HG03520 (cell line): Measurements from ENCODE around the gene ZNF385C.
"Not testable (repeated sequence)": the region's sequence is repeated elsewhere in the genome, so short reads cannot be mapped to it uniquely, and the experiment has no call there.

Experiments used
- ATAC-seq: cut with Tn5 transposase; IDR thresholded peaks from one replicate; pipeline ENCODE4 v1.9.1; 2021; ENCODE audit warnings: mild to moderate bottlenecking, moderate library complexity; ENCODE audit not compliant: unreplicated experiment

The ZNF385C gene

DNA sequence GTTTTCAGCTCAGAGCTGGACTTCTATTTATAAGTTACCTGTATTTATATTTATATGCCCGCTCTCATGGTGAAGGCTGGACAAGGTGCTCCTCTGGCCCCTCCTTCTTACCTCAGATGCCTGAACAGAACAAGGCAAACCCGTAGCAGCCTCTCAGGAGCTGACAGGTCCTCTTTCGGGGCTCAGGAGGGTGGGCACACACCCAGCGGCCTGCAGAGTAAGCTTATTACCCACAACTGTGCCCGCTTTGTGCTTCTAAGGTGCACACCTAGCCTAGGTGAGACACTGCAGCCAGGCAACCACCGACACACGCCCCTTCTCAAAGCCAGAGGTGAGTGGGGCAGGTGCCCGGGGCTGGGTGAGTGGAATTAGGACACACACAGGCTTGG lies 73.1 kb downstream of the ZNF385C start:
- no peak for ATAC-seq

DNA sequence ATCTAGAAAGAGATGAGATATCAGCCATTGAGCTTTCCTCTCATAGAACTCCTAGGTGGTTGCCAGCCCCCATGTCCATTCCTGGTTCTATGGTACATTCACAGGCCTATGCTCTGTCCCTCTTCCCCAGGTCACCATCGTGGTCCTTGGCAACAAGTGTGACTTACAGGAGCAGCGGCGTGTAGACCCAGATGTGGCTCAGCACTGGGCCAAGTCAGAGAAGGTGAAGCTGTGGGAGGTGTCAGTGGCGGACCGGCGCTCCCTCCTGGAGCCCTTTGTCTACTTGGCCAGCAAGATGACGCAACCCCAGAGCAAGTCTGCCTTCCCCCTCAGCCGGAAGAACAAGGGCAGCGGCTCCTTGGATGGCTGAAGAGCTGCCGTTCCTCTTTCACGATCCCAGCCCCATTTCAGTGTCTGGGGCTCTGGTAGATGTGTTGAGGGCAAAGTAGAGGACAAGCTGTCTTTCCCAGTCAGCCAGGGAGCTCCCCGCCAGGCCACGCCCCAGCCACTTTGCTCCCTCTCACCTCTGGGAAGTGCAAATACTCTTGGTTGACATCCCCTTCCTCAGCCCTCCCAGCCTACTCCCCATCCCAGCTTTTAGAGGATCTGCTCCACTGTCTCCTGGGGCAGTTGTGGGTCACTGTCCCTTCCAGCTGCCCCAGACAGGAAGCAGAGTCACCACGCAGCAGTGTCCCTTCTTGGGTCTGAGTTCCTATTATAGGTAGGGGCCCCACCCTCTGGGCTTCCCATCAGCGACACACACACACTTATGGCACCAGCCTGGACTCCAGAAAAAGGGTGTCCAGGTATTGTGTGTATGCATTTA lies 74.5 kb downstream of the ZNF385C start:
- ATAC-seq = no peak

DNA sequence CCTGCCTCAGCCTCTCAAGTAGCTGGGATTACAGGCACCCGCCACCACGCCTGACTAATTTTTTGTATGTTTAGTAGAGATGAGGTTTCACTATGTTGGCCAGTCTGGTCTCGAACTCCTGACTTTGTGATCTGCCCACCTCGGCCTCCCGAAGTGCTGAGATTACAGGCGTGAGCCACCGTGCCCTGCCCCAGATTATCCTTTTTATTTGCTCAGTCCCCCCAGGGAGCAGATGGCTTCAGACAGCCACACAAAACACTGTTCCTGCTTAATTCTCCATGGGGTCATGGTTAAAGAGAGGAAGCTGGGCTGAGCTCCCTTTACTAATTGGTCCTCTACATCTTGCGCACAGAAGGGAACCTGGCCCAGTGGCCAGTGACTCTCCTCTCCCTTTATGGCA lies 77.4 kb downstream of the ZNF385C start:
- ATAC-seq = not testable (repeated sequence)

DNA sequence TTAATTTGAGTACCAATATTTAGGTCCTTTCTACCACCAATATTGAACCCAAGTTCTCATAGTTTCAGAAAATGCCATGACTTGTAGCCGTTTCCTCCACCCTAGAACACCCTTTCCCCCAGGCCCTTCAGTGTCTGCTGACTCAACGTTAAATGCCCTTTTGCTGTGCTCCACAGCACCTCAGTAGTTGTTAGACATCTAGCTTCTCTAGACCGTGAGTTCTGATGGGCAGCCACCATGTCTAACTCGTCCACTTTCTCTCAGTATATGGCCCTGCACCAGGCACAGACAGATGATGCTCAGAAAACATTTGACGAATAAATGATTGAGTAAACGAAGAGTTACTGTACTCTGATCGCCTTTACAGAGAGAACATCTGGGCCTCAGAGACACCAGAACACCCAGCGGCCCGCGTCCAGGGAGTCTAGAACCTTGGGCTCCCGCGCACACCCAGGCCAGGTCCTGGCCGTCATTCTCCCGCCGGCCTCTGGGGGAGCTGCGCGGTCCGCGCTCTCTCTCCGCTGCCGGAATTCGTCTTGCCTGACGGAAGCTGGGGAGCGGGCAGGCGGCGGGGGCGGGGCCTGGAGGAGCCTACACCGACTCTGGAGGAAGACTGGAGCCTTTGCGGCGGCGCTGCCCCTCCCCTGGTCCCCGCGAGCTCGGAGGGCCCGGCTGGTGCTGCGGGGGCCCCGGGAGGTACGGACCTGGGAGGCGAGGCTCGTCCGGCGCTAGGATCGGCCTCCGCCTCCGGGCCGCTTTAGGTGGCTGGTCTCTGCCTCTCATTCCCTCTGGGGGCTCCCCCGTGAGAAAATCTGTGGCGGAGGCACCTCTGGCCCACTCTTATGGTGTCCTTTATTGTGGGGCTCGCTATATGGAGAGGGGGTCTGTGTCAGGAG lies 78.5 kb downstream of the ZNF385C start, which contains the start of gene NKIRAS2:
TSS of gene NKIRAS2 (plus strand) at position 582 of the 896 bp plus-strand sequence. CDS start 1,488 bp downstream, outside the sequence.
- peak; percentile 60 for ATAC-seq

DNA sequence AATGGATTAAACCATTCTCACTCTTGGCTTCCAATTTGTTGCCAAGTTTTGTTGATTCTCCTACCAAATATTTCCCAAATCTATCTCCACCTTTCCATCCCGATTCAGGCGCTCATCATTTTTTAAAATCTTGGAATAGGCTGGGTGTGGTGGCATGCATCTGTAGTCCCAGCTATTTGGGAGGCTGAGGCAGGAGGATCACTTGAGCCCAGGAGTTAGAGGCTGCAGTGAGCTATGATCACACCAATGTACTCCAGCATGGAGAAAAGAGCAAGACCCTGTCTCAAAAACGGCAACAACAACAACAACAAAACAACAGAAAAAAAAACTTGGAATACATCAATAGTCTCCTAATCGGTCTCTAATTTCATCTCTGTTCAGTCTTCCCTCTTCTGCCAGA lies 79.3 kb downstream of the ZNF385C start:
- ATAC-seq = no peak

DNA sequence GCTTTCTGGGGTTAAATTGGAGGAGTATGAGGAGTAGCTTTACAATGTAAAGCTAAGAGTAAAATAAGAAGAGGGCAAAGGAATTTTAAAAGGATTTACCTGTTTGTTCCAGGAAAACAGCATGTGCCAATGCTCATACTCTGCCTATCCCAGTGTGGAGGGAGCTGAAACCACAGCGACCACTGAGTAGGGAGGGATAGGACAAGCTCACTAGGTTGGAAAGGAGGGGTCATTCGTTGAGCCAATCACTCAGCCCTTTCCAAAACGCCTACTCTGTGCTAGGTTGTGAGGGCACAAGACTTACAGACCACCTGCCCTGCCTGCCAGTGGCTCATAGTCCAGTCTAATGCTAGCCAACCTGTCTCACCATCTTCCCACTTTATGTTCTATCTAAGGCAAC lies 79.9 kb downstream of the ZNF385C start:
- ATAC-seq = no peak

DNA sequence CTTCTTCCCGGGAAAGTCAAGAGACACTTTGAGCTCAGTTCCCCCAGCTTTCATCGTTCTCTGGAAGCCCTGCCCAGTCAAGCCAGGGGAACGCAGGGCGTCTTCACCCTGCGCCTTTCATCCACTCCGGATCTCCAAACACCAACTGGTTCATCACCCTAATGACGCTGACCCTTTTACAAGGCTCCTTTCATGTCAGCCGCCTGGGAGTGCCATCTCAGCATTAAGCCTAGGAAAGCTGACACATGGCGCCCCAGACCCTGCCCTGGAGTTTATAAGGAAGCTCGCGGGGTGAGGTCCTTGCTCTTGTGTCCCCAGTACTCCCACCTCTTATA lies 80.4 kb downstream of the ZNF385C start:
- ATAC-seq = no peak

DNA sequence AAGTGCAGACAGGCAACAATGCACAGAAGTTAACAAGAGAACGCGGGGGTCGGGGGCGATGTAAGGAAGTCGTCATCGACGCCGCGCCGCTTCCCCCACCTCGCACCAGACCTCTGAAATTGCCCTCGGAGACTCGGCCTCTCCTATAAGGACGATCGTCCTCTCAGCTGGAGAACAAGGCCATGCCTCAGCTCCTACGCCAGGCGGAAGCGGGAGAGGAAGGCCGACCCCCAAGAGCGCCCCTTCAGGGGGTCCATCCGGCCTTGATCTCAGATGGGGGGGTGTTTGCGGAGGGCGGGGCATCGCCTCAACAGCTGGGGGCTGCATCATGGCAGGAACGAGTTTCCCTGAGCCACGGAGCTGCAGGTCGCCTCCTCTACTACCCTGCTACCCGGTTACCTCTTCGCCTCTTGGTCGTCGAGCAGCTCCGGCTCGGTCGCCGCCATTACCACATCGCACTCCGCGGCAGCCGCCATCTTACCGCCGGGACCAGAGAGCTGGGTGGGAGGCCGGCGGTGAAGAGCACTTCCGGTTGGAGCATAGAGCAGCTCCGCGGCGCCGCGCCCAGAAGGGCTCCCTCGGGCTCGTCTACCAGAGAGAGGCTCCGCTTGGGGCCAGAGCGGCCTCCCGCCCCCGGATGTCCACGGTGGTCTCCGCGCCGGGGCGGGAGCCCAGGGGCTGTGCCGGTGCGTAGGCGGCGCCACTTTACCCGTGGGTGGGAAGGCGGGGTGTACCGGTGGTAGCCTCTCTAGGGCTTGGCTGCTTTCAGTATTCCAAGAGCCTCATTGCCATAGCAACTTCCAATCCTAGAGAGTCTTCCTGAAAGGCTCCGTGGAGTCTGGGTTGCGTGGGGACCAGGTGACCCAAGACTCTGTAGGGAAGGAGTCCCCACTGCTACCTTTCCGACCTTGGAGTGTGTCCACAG lies 81.1 kb downstream of the ZNF385C start, which contains the start of gene DNAJC7:
TSS of gene DNAJC7 (minus strand) at position 499 of the 925 bp plus-strand sequence. CDS start at position 476, 23 bp downstream.
- peak; percentile 65 for ATAC-seq

DNA sequence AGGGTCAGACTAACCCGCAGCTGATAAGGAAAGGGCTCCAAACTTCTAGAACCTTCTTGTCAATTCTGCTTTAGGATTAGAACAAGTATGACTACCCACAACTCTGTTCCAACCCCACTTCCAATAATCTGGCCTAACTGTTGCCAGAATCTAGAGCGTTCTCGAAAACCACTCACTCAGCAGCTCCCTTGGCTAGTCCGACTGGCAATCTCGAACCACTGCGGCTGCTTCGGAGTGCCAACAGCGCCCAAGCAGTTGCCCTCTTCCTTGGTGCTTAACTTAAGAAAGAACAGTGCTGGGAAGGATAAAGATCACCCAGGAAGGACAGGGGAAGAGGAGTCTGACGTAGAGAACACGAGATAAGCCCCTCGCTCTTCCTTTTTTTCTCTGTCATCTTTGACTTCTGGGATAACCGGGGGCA lies 81.9 kb downstream of the ZNF385C start:
- no peak for ATAC-seq

DNA sequence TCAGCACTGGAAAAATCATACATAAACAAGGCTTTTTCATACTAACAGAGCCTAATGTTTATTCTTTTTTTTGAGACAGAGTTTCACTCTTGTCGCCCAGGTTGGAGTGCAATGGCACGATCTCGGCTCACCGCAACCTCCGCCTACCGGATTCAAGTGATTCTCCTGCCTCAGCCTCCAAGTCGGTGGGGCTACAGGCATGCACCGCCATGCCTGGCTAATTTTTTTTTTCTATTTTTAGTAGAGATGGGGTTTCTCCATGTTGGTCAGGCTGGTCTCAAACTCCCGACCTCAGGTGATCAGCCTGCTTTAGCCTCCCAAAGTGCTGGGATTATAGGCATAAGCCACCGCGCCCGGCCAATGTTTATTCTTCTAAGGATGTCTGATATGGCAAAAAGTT lies 84.5 kb downstream of the ZNF385C start:
- ATAC-seq = not testable (repeated sequence)

DNA sequence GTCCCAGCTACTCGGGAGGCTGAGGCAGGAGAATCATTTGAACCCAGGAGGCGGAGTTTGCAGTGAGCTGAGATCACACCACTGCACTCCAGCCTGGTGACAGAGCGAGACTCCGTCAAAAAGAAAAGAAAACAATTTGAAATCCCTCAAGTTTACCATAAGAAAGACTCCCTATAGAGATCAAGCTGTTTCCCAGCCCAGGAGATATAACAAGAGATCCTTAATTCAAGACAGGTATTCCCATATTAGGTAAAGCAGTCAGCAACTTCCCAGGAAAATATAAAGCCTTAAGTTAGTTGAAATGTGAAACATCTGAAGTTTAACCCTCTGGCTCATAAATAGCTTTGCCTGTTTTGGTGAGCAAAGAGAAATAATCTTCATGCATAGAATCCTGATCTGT lies 85.9 kb downstream of the ZNF385C start:
- ATAC-seq = not testable (repeated sequence)

DNA sequence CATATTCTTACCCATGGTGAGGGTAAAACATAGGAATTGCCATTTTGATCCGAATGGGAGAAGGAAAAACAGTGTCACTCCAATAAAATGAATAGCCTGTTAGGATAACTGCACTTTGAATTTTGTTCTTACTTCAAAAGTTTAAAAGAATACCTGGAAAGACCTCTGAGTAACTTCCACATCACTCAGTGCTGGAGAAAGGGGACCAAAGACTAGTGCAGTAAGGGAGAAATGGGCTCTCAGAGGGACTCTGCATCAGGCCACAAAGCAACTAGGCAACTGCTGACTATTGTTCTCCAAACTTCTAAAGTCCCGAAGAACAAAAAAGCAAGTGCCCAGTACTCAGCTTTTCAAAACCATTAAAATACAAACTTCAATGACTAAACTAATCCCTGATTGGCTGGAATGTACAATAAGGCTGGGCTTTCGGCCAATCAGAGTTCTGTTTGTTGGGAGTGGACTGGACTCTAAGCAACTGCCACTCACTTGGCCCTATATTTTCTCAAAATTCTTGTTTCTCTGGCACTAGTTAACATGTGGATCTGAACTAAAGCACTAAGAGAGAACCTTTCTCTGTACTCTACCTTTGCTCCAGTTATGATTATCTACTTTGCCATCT lies 87.3 kb downstream of the ZNF385C start:
- no peak for ATAC-seq

DNA sequence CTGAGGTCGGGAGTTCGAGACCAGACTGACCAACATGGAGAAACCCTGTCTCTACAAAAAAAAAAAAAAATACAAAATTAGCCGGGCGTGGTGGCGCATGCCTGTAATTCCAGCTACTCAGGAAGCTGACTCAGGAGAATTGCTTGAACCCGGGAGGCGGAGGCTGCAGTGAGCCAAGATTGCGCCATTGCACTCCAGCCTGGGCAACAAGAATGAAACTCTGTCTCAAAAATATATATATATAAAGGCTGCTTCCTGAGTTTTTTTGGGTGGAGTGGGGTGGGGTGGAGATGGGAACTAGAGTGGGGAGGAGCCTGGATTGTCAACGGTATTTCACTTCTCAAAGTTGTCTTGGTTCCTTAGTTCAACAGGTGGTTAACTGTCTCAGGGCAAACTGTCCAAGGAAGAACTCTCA lies 88.0 kb downstream of the ZNF385C start:
- ATAC-seq = not testable (repeated sequence)

DNA sequence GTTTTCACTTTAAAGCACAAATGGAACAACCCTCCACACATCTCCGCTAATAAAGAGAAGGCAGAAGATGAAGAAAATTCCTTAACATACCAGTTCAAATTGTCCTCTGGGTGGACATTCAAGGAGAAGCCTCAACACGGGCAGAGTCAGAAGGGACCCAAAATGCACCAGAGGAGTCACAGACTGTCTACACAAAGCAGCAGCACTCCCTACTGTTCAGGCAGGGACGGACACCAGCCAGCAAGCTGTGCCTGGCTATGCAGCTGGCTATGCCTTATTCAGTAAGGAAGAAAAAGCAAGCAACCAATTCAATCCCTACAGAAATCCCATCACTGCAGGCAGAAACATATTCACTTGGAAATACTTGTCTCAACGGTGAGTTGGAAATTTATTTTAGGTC lies 89.1 kb downstream of the ZNF385C start:
- no peak for ATAC-seq

DNA sequence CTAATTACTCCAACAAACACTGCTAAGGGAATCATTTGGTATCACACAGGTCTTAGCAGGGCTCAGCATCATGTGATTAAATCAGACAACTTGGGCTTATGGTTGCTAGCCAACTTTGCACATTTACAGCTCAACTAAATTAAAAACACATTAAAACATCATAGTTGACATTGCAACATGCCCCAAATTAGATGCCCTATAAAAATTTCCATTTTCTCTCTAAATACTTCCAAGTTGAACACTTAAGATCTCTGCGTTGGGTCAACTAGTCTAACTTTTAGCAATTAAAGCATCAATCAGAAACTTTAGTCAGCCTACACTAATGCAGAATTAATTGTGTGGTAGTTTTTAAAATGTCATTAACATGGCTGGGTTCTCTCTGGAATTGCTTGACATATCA lies 93.1 kb downstream of the ZNF385C start:
- ATAC-seq = no peak

DNA sequence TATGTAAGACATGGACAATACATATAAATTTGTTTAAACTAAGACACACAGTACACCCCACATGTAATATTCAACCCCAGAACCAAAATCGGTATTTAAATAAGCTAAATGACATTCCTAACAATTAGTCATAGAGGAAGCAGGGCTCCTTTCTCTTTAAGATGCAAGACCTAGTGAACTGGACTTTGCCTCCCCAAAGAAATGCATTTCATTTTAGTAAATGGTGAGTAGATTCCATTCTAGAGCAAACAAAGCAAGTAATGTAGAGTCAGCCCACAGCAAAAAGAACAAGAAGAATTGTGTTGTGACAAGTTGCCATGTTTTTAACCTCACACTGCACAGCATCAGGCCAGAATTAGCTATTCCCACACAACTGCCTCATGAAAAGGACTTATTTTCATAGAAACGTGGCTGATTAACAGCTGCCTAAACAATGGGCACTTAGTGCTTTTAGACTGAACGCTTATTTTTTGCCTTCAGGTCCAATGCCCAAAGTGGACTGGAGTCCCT lies 95.4 kb downstream of the ZNF385C start:
- ATAC-seq = no peak

DNA sequence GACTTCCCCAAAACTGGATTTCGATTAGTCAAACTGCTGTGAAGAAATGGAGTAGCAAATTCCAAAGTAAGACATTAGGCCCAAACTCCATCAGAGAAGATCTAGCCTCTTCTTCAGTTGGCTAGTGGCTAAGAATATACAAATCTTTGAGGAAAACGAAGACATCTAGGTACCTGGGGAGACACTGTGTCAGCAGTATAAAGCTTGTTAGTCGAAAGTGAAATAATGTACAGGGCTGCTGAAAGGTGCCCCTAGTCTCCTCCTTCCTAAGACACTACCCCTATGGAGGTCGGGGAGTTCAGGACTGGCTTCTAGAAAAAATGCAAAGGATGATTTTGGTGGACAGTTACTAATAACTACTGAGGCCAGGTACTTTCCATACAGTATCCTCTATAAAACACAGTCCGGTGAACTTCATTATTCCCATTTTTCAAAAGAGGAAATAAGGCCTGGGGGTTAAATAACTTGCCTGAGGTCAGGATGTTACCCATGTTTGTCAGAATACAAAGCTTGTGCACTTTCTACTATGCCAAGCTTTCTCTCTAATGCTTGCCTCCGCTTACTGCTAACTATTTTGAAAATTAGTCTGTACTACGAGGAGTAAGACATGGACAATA lies 96.0 kb downstream of the ZNF385C start:
- no peak for ATAC-seq

DNA sequence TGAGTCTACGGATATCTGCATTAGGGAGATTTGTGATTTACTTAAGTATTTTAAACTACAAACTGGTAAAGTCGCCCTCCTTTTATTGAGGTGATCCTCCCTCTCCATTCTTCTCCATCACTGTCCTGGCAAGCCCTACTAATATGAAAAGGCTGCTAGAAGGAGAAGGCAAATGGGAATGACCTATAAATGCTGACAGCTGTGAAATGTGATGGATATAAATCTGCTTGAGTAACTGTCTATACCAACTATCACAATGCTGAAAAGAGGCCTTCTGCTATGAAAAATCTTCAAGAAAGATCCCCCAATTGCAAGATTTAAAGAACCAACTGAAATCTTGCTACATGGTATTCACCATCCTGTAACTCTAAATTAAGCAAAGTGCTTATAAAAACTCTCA lies 96.5 kb downstream of the ZNF385C start:
- no peak for ATAC-seq

DNA sequence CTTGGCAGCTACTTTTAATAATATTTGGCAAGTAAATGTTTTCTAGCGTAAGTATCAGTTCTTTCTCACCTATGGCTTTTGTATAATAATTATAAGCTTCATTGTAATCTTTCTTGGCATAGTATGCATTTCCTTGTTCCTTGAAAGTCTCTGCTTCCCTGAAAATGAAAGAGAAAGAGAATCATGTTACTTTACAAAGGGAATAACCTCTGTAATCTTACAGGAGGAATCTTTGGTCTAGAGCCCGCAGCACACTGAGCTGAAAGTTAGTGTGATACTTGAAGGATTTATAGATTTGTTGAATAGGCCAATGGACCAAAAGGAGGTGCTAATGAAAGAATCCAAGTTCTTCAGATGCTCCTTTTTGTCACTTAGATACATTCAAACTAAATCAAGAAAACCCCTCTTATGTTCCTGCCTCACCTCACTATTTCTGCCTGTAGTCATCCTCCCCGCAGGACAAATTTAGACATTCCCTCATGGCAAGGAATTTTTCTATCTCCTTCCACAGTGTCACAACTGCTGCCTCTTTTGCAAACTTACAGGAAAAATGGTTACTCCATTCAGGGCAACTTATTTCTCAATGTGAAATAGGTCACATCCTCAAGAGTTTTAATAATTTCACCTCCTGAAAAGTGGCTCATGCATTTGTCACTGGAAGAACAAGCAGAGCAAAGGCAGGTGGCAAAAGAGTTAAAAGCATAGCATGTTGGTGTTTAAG lies 97.7 kb downstream of the ZNF385C start:
- ATAC-seq = no peak
